ENCODE measurements around the gene POMP. TPM values are rescaled to one million over a fixed set of nuclear protein-coding genes. Genes with fewer than 3 reads are reported as not detected.

POMP gene
- total RNA-seq, 4 donors from 2014 or later, result 3.8 to 39.5 (median 23.7) TPM

GRCh38 chr13:28622286-28622685 lies 36.6 kb upstream of the POMP start:
- Histone ChIP-seq H3K36me3 (no peaks in the 10 kb centered on the region), H3K9me3 (no peaks in the 10 kb centered on the region), H3K27me3 (no peaks in the 10 kb centered on the region), H3K27ac (no peak overlapping the region), H3K4me1 (no peaks in the 10 kb centered on the region), H3K4me3 (no peak overlapping the region)
- TF ChIP-seq POLR2A (IDR thresholded peaks at IDR 0.05), result no peak
- no peak for TF ChIP-seq CTCF (IDR thresholded peaks at IDR 0.05)
- intact Hi-C loops (cut with DNase I; ENCODE audit: low total_unique reads), result no loop called here
- no peak for DNase-seq

GRCh38 chr13:28623782-28624706 lies 34.9 kb upstream of the POMP start:
- TF ChIP-seq CTCF (IDR thresholded peaks at IDR 0.05), result no peak
- no peak for TF ChIP-seq POLR2A (IDR thresholded peaks at IDR 0.05)
- no peak for DNase-seq
- Histone ChIP-seq H3K27ac (no peak overlapping the region), H3K9me3 (no peaks in the 10 kb centered on the region), H3K27me3 (no peaks in the 10 kb centered on the region), H3K36me3 (no peaks in the 10 kb centered on the region), H3K4me3 (no peak overlapping the region), H3K4me1 (no peaks in the 10 kb centered on the region)
- intact Hi-C loops (cut with DNase I; ENCODE audit: low total_unique reads), result no loop called here

- H3K27me3 ChIP-seq, result no peaks in the 10 kb centered on the region
- H3K9me3 ChIP-seq, result no peaks in the 10 kb centered on the region
- H3K36me3 ChIP-seq, result no peaks in the 10 kb centered on the region
- H3K27ac ChIP-seq, result no peak overlapping the region
- TF ChIP-seq POLR2A (IDR thresholded peaks at IDR 0.05) (no peak), CTCF (IDR thresholded peaks at IDR 0.05) (no peak)
- no peaks in the 10 kb centered on the region for H3K4me1 ChIP-seq
- intact Hi-C loops (cut with DNase I; ENCODE audit: low total_unique reads), result no loop called here
- no peak overlapping the region for H3K4me3 ChIP-seq
- DNase-seq, result no peak
Observed at GRCh38 chr13:28624707-28625432, 34.1 kb upstream of the POMP start.

GRCh38 chr13:28626266-28626665 lies 32.7 kb upstream of the POMP start:
- no peaks in the 10 kb centered on the region for H3K27me3 ChIP-seq
- no peak overlapping the region for H3K27ac ChIP-seq
- no peaks in the 10 kb centered on the region for H3K9me3 ChIP-seq
- no peak for DNase-seq
- intact Hi-C loops (cut with DNase I; ENCODE audit: low total_unique reads), result no loop called here
- TF ChIP-seq CTCF (IDR thresholded peaks at IDR 0.05) (no peak), POLR2A (IDR thresholded peaks at IDR 0.05) (no peak)
- no peaks in the 10 kb centered on the region for H3K4me1 ChIP-seq
- no peak overlapping the region for H3K4me3 ChIP-seq
- no peaks in the 10 kb centered on the region for H3K36me3 ChIP-seq

- intact Hi-C loops (cut with DNase I; ENCODE audit: low total_unique reads), result no loop called here
- DNase-seq, result no peak
- Histone ChIP-seq H3K36me3 (no peaks in the 10 kb centered on the region), H3K27ac (no peak overlapping the region), H3K4me3 (no peak overlapping the region), H3K27me3 (no peaks in the 10 kb centered on the region), H3K4me1 (no peaks in the 10 kb centered on the region), H3K9me3 (no peaks in the 10 kb centered on the region)
- no peak for TF ChIP-seq POLR2A (IDR thresholded peaks at IDR 0.05)
- TF ChIP-seq CTCF (IDR thresholded peaks at IDR 0.05), result no peak
Observed at GRCh38 chr13:28628241-28628640, 30.7 kb upstream of the POMP start.

Measured in uterus (tissue), 4 donors.